HCT116 (cell line): ENCODE results near the gene TES. TPM values are rescaled to one million over a fixed set of nuclear protein-coding genes. Genes with fewer than 3 reads are reported as not detected.

Experiments
- ATAC-seq: fragments of 200-7000 bp; cut with Tn5 transposase; 2 replicates; pipeline ENCODE4 v1.9.1; 2020; ENCODE audit warnings: mild to moderate bottlenecking, moderate library complexity
- BruUV-seq: library from RNA; stranded (reverse); fragments of 400-500 nt; replicated peaks from 2 replicates; lab custom pipeline; 2021; lab: Mats Ljungman, UMichigan
- CTCF ChIA-PET: fragments of 300-600 bp; sonication (Branson Sonifier 250); formaldehyde crosslinking; loops from one replicate; lab custom pipeline; 2021; ENCODE audit warnings: antibody characterized with exemption; lab: Charles Lee
- POLR2A ChIA-PET: fragments of 300-600, 350-600 bp; sonication (Branson Sonifier 250); formaldehyde crosslinking; loops from one replicate; lab custom pipeline; 2021; ENCODE audit warnings: antibody characterized with exemption; lab: Charles Lee
- RAD21 ChIA-PET, 2 experiments: fragments of 300-600 bp; sonication (Branson Sonifier 250); formaldehyde crosslinking; loops; one replicate each; lab custom pipeline; 2023; ENCODE audit warnings: low total read pairs in 2 of 2; ENCODE audit not compliant: uncharacterized antibody in 2 of 2, unreplicated experiment in 2 of 2, low non-redundant PET in 1 of 2; lab: Charles Lee
- DNase-seq: peaks from one replicate; pipeline ENCODE4 v3.0.0-alpha.2; 2010; ENCODE audit warnings: low read depth, low spot score
- H2AFZ ChIP-seq: fragments of 200-600 bp; shearing (Covaris generic), sonication (generic); 2 replicates; pipeline ENCODE4 v1.6.1; 2017; ENCODE audit warnings: low read depth, mixed run types, mixed read lengths, antibody characterized with exemption, low read length; ENCODE audit not compliant: poor library complexity, severe bottlenecking
- H3K27ac ChIP-seq: 2 replicates; pipeline ENCODE4 v1.5.1; 2012; ENCODE audit warnings: low read depth, low read length
- H3K27me3 ChIP-seq: fragments of 200-600 bp; sonication (generic); 2 replicates; pipeline ENCODE4 v1.6.1; 2016; ENCODE audit warnings: mixed run types, low read length, mixed read lengths; ENCODE audit not compliant: insufficient read depth
- H3K36me3 ChIP-seq, 2 experiments: fragments of 200-500 bp in 1 of 2; fragments of 200-600 bp in 1 of 2; sonication (Bioruptor generic) in 1 of 2; sonication (generic) in 1 of 2; 2 replicates each; pipeline versions ENCODE4 v1.5.1 to v1.6.1; 2014 to 2016; ENCODE audit warnings: low read length in 2 of 2, inconsistent platforms in 1 of 2, mixed read lengths in 1 of 2, mixed run types in 1 of 2; ENCODE audit not compliant: insufficient read depth in 2 of 2, control insufficient read depth in 1 of 2
- H3K4me1 ChIP-seq, 2 experiments: fragments of 200-600 bp in 1 of 2; sonication (generic) in 1 of 2; 2 replicates each; pipeline versions ENCODE4 v1.5.1 to v1.6.1; 2012 to 2017; ENCODE audit warnings: low read length in 2 of 2, inconsistent platforms in 1 of 2, mild to moderate bottlenecking in 1 of 2, mixed read lengths in 1 of 2, mixed run types in 1 of 2, moderate library complexity in 1 of 2; ENCODE audit not compliant: insufficient read depth in 2 of 2, control insufficient read depth in 1 of 2
- H3K4me2 ChIP-seq: fragments of 200-600 bp; sonication (generic); 2 replicates; pipeline ENCODE4 v1.6.1; 2017; ENCODE audit warnings: mixed run types, low read length, mixed read lengths
- H3K4me3 ChIP-seq, 2 experiments: fragments of 200-600 bp in 1 of 2; sonication (generic) in 1 of 2; replicated peaks in 1 of 2; 2 replicates each; pipeline ENCODE4 v1.5.1; 2011 to 2016; ENCODE audit warnings: low read length in 2 of 2, control low read depth in 1 of 2, low read depth in 1 of 2, mild to moderate bottlenecking in 1 of 2, mixed read lengths in 1 of 2, mixed run types in 1 of 2
- H3K79me2 ChIP-seq: fragments of 200-600 bp; sonication (generic); 2 replicates; pipeline ENCODE4 v1.6.1; 2017; ENCODE audit warnings: mild to moderate bottlenecking, mixed run types, low read length, moderate library complexity, mixed read lengths; ENCODE audit not compliant: insufficient read depth
- H3K9ac ChIP-seq: fragments of 200-600 bp; sonication (generic); 2 replicates; pipeline ENCODE4 v1.6.1; 2016; ENCODE audit warnings: low read length, mixed read lengths
- H3K9me2 ChIP-seq: fragments of 200-600 bp; sonication (generic), shearing (Covaris generic); 2 replicates; pipeline ENCODE4 v1.6.1; 2017; ENCODE audit warnings: mixed run types, mild to moderate bottlenecking, moderate library complexity; ENCODE audit not compliant: insufficient read depth
- H3K9me3 ChIP-seq, 2 experiments: fragments of 200-500 bp in 1 of 2; fragments of 200-600 bp in 1 of 2; sonication (Bioruptor generic) in 1 of 2; sonication (generic) in 1 of 2; 2 replicates each; pipeline ENCODE4 v1.6.1; 2014 to 2017; ENCODE audit warnings: low read length in 2 of 2, mixed read lengths in 2 of 2, inconsistent platforms in 1 of 2, low read depth in 1 of 2, mild to moderate bottlenecking in 1 of 2, mixed run types in 1 of 2, moderate library complexity in 1 of 2; ENCODE audit not compliant: control insufficient read depth in 1 of 2, insufficient read depth in 1 of 2
- H4K20me1 ChIP-seq: fragments of 200-600 bp; sonication (generic), shearing (Covaris generic); 2 replicates; pipeline ENCODE4 v1.6.1; 2017; ENCODE audit warnings: mixed run types, mild to moderate bottlenecking, moderate library complexity; ENCODE audit not compliant: insufficient read depth
- ATF3 ChIP-seq: IDR thresholded peaks from 2 replicates; pipeline ENCODE4 v1.6.1; 2012
- CBX3 ChIP-seq: IDR thresholded peaks from 2 replicates; pipeline ENCODE4 v1.6.1; 2012; ENCODE audit warnings: low read depth
- CEBPB ChIP-seq: IDR thresholded peaks from 2 replicates; pipeline ENCODE4 v1.6.1; 2012; ENCODE audit warnings: low read depth
- EZH2 ChIP-seq: fragments of 200-600 bp; sonication (generic); IDR thresholded peaks from 2 replicates; pipeline ENCODE4 v1.6.1; 2017; ENCODE audit warnings: antibody characterized with exemption, mixed run types
- EZH2phosphoT487 ChIP-seq: fragments of 200-600 bp; IDR thresholded peaks from 2 replicates; pipeline ENCODE4 v1.6.1; 2018; ENCODE audit warnings: antibody characterized with exemption, borderline replicate concordance
- FOSL1 ChIP-seq: IDR thresholded peaks from 2 replicates; pipeline ENCODE4 v1.6.1; 2012; ENCODE audit warnings: low read depth
- JUND ChIP-seq: IDR thresholded peaks from 2 replicates; pipeline ENCODE4 v1.6.1; 2012
- MAX ChIP-seq: IDR thresholded peaks from 2 replicates; pipeline ENCODE4 v1.6.1; 2012
- POLR2A ChIP-seq: IDR thresholded peaks from 2 replicates; pipeline ENCODE4 v1.7.0; 2011; ENCODE audit warnings: borderline replicate concordance; ENCODE audit not compliant: insufficient read depth, insufficient read length; ENCODE audit errors: extremely low read depth
- RAD21 ChIP-seq: IDR thresholded peaks from 2 replicates; pipeline ENCODE4 v1.6.1; 2012; ENCODE audit warnings: low read depth, mild to moderate bottlenecking
- REST ChIP-seq: IDR thresholded peaks from 2 replicates; pipeline ENCODE4 v1.6.1; 2012; ENCODE audit warnings: low read depth
- SIN3A ChIP-seq: IDR thresholded peaks from 2 replicates; pipeline ENCODE4 v1.6.1; 2012; ENCODE audit warnings: low read depth
- SP1 ChIP-seq: IDR thresholded peaks from 2 replicates; pipeline ENCODE4 v1.6.1; 2012; ENCODE audit warnings: low read depth
- SRF ChIP-seq: IDR thresholded peaks from 2 replicates; pipeline ENCODE4 v1.6.1; 2012; ENCODE audit warnings: low read depth
- ZBTB33 ChIP-seq: IDR thresholded peaks from 2 replicates; pipeline ENCODE4 v1.6.1; 2011; ENCODE audit warnings: mild to moderate bottlenecking, low read length, moderate library complexity; ENCODE audit not compliant: insufficient replicate concordance; ENCODE audit errors: extremely low read depth
- ZFX ChIP-seq: fragments of 450-650 bp; IDR thresholded peaks from 2 replicates; pipeline ENCODE4 v1.6.1; 2017
- ZNF274 ChIP-seq: fragments of 200-500 bp; sonication (Bioruptor generic); IDR thresholded peaks from 2 replicates; pipeline ENCODE4 v1.6.1; 2014; ENCODE audit warnings: mild to moderate bottlenecking, low read depth, low read length, inconsistent platforms
- intact Hi-C: fragments of 100-400 bp; cut with micrococcal nuclease; formaldehyde crosslinking; loops from 2 replicates; pipeline ENCODE4 v1.10.0; 2022
- total RNA-seq: library from RNA; stranded (reverse); gene quantifications from one replicate; pipeline ENCODE4 v1.2.1, GENCODE V29; 2021; ENCODE audit not compliant: unreplicated experiment

The TES gene
- total RNA-seq, 1 experiment from 2014 or later: 129 TPM

- RAD21 ChIA-PET: no interaction called here
- no peak for DNase-seq
Measured at GRCh38 chr7:116277070-116277469, 66.7 kb downstream of the TES start.

More at GRCh38 chr7:116277070-116277469, 66.7 kb downstream of the TES start:
- H3K4me3 ChIP-seq: no peak overlapping the region
- H3K79me2 ChIP-seq: no peaks in the 10 kb centered on the region
- H3K27ac ChIP-seq: no peak overlapping the region
- POLR2A ChIA-PET: no interaction called here
- CTCF ChIA-PET: no interaction called here
- peaks cover 19 to 26% of the 10 kb centered on the region in 2 experiments for H3K4me1 ChIP-seq
- H3K4me2 ChIP-seq: no peak overlapping the region
- intact Hi-C loops: no loop called here
- TF ChIP-seq POLR2A (no peak), ZNF274 (no peak), SP1 (no peak), FOSL1 (no peak), REST (no peak), MAX (no peak), CEBPB (no peak), EZH2phosphoT487 (no peak), ZFX (no peak), SRF (no peak), ATF3 (no peak), SIN3A (no peak), EZH2 (no peak), CBX3 (no peak), RAD21 (no peak), ZBTB33 (no peak), JUND (no peak)
- H3K9ac ChIP-seq: no peak overlapping the region
- H3K9me2 ChIP-seq: no peaks in the 10 kb centered on the region
- BruUV-seq: no TSS peak
- H3K36me3 ChIP-seq: no peaks in the 10 kb centered on the region
- H3K27me3 ChIP-seq: no peaks in the 10 kb centered on the region
- no peaks in the 10 kb centered on the region for H3K9me3 ChIP-seq
- no peaks in the 10 kb centered on the region for H4K20me1 ChIP-seq
- no peak for ATAC-seq
- no peak overlapping the region for H2AFZ ChIP-seq
